Measurements from ENCODE around the gene BCCIP.

Gene BCCIP

GRCh38 chr10:125845617-125846016 lies 22.3 kb downstream of the BCCIP start:
- DNase-seq, result no peak

- no peak for DNase-seq
Measured at GRCh38 chr10:125846894-125847293, 23.5 kb downstream of the BCCIP start.

- DNase-seq, result no peak
Measured at GRCh38 chr10:125848371-125848770, 25.0 kb downstream of the BCCIP start.

- DNase-seq, result no peak
Measured at GRCh38 chr10:125848857-125849256, 25.5 kb downstream of the BCCIP start.

- DNase-seq, result no peak
Measured at GRCh38 chr10:125849448-125849847, 26.1 kb downstream of the BCCIP start.

GRCh38 chr10:125850766-125851731 lies 27.7 kb downstream of the BCCIP start:
- DNase-seq, result no peak

GRCh38 chr10:125852487-125852886 lies 29.1 kb downstream of the BCCIP start:
- DNase-seq, result no peak

- DNase-seq, result no peak
Measured at GRCh38 chr10:125857185-125857760, 33.9 kb downstream of the BCCIP start.

GRCh38 chr10:125859128-125859817 lies 35.9 kb downstream of the BCCIP start:
- no peak for DNase-seq

GRCh38 chr10:125865120-125865519 lies 41.8 kb downstream of the BCCIP start:
- no peak for DNase-seq

- no peak for DNase-seq
Measured at GRCh38 chr10:125866421-125867029, 43.2 kb downstream of the BCCIP start.

- peak; percentile 55 for DNase-seq
Measured at GRCh38 chr10:125868372-125868975, 45.1 kb downstream of the BCCIP start.

- no peak for DNase-seq
Measured at GRCh38 chr10:125871338-125871737, 48.0 kb downstream of the BCCIP start.

GRCh38 chr10:125878957-125879835 lies 55.9 kb downstream of the BCCIP start:
- DNase-seq, result no peak

- no peak for DNase-seq
Measured at GRCh38 chr10:125880719-125881118, 57.4 kb downstream of the BCCIP start.

- DNase-seq, result no peak
Measured at GRCh38 chr10:125881192-125881591, 57.8 kb downstream of the BCCIP start, which contains the start of gene DHX32. DHX32 (minus strand) TSS chr10:125881292; CDS start chr10:125880824, 468 bp downstream.

- DNase-seq, result no peak
Measured at GRCh38 chr10:125882596-125882995, 59.2 kb downstream of the BCCIP start.

GRCh38 chr10:125883211-125883610 lies 59.9 kb downstream of the BCCIP start:
- no peak for DNase-seq

Measured in NCI-H2227 treated with DMSO at 0.1 percent for 48 hours (cell line).